Measurements from ENCODE around the gene ANO7. TPM values are rescaled to one million over a fixed set of nuclear protein-coding genes. Genes with fewer than 3 reads are reported as not detected.

The ANO7 gene
- total RNA-seq, 4 donors from 2014 or later, result 1.1 to 1.4 (median 1.2) TPM

DNA sequence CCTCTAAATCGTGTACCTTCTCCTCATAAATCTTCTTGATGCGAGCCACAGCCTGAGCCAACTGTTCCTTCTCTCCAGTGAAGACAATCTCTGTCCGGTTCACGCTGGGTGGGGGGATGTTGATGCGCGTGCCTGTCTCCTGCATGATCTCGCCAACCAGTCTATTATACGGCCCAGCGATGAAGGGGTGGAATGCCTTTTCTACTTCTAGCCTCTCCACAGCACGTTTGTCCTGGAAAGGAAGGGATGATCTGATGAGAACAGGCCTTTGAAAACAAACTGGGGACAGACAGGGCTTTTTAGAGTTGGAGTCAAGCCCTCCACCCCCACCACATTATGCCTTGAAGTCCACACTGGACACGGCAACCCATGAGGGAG lies 67.7 kb downstream of the ANO7 start:
- Histone ChIP-seq H3K27ac (no peak overlapping the region), H3K4me3 (no peak overlapping the region), H3K27me3 (no peaks in the 10 kb centered on the region), H3K4me1 (no peaks in the 10 kb centered on the region), H3K9me3 (no peaks in the 10 kb centered on the region), H3K36me3 (peaks cover 93% of the 10 kb centered on the region)
- WGBS, result 90% methylated on average over 11 of the region's 11 CpGs
- TF ChIP-seq CTCF (IDR thresholded peaks at IDR 0.05) (no peak), POLR2AphosphoS5 (IDR thresholded peaks at IDR 0.05) (no peak), EP300 (IDR thresholded peaks at IDR 0.05) (no peak), POLR2A (IDR thresholded peaks at IDR 0.05) (no peak)
- DNase-seq (ENCODE audit: low spot score in 2 of 2), result no peak

GRCh38 chr2:241257419-241258032 lies 69.0 kb downstream of the ANO7 start:
- TF ChIP-seq EP300 (IDR thresholded peaks at IDR 0.05) (no peak), POLR2A (IDR thresholded peaks at IDR 0.05) (no peak)

DNA sequence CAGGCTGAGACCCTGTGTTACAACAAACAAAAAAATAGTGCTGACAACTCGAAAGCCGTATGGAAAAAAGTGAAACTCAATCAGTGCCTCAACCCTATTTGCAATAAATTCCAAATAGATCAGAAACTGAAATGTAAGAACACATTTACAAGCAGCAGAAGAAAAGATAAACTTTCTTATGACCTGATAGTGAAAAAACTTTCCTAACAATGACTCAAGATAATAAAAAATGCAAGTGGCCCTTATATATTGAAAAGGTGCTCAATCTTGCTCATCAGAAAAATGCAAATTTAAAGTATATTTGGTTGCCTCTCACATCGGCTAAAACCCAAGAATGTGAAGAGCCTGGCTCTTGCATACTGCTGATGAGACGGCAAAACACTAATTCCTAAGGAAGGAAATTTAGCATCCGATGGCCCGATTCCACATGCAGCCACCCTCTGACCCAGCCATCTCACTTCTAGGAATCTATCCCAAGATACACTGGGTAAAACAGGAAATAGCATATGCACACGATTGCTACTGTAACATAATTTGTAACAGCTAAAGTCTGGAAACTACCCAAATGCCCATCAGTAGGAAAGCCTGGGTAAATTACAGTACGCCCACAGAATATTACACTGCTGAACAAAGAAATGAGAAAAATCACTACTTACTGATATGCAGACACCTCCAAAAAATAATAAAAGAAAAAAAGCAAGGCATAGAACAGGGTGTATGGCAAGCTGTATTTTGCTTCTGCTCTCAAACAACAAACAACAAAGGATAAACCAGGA lies 70.2 kb downstream of the ANO7 start:
- no peak for TF ChIP-seq POLR2A (IDR thresholded peaks at IDR 0.05)
- TF ChIP-seq CTCF (IDR thresholded peaks at IDR 0.05), result no peak
- no peak for TF ChIP-seq EP300 (IDR thresholded peaks at IDR 0.05)
- no peak for TF ChIP-seq POLR2AphosphoS5 (IDR thresholded peaks at IDR 0.05)
- no peaks in the 10 kb centered on the region for H3K4me1 ChIP-seq
- WGBS, result 66% methylated on average over 8 of the region's 8 CpGs
- H3K9me3 ChIP-seq, result no peaks in the 10 kb centered on the region
- H3K4me3 ChIP-seq, result no peak overlapping the region
- H3K27me3 ChIP-seq, result no peaks in the 10 kb centered on the region
- no peak for DNase-seq (ENCODE audit: low spot score in 2 of 2)
- peaks cover 93% of the 10 kb centered on the region for H3K36me3 ChIP-seq
- H3K27ac ChIP-seq, result no peak overlapping the region

More at GRCh38 chr2:241257419-241258032, 69.0 kb downstream of the ANO7 start:
- Histone ChIP-seq H3K36me3 (peaks cover 93% of the 10 kb centered on the region), H3K4me1 (no peaks in the 10 kb centered on the region), H3K4me3 (no peak overlapping the region), H3K27ac (no peak overlapping the region), H3K27me3 (no peaks in the 10 kb centered on the region), H3K9me3 (no peaks in the 10 kb centered on the region)
- WGBS, result 88% methylated on average over 11 of the region's 11 CpGs
- DNase-seq (ENCODE audit: low spot score in 2 of 2), result no peak

GRCh38 chr2:241260911-241261310 lies 72.4 kb downstream of the ANO7 start:
- TF ChIP-seq POLR2AphosphoS5 (IDR thresholded peaks at IDR 0.05) (no peak), EP300 (IDR thresholded peaks at IDR 0.05) (no peak), CTCF (IDR thresholded peaks at IDR 0.05) (no peak), POLR2A (IDR thresholded peaks at IDR 0.05) (no peak)
- Histone ChIP-seq H3K4me1 (no peaks in the 10 kb centered on the region), H3K4me3 (no peak overlapping the region), H3K36me3 (peaks cover 93% of the 10 kb centered on the region), H3K27me3 (no peaks in the 10 kb centered on the region), H3K27ac (no peak overlapping the region), H3K9me3 (no peaks in the 10 kb centered on the region)
- DNase-seq (ENCODE audit: low spot score in 2 of 2), result no peak
- 90% methylated on average over 3 of the region's 3 CpGs for WGBS

DNA sequence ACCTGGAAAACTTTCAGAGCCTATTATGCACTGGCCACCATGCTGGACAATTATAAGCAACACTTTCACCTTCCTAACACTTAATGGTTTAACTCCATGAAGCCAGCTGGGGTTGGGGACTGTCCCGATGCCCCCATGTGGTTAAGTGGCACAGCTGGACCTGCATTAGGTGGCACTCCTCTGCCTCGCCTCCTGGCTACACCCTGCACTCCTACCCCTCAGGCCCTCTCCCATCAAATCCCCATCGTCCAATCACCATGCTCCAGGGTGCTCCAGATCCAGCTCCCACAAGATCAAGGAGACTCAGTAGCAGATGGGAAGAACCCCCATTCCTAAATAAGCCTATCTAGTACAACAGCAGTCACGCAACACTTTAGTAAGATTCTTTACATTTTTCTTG lies 73.2 kb downstream of the ANO7 start:
- no peaks in the 10 kb centered on the region for H3K4me1 ChIP-seq

More for the DNA sequence above, 73.2 kb downstream of the ANO7 start:
- Histone ChIP-seq H3K9me3 (no peaks in the 10 kb centered on the region), H3K4me3 (no peak overlapping the region), H3K36me3 (peaks cover 93% of the 10 kb centered on the region), H3K27me3 (no peaks in the 10 kb centered on the region), H3K27ac (no peak overlapping the region)
- WGBS, result 93% methylated on average over 4 of the region's 4 CpGs
- TF ChIP-seq POLR2A (IDR thresholded peaks at IDR 0.05) (no peak), CTCF (IDR thresholded peaks at IDR 0.05) (no peak), EP300 (IDR thresholded peaks at IDR 0.05) (no peak), POLR2AphosphoS5 (IDR thresholded peaks at IDR 0.05) (no peak)
- DNase-seq (ENCODE audit: low spot score in 2 of 2), result no peak

All from suprapubic skin (tissue), 4 donors.